ENCODE measurements around the gene NBAS. TPM values are rescaled to one million over a fixed set of nuclear protein-coding genes. Genes with fewer than 3 reads are reported as not detected.

Gene NBAS
- total and polyA plus RNA-seq, 2 donors (not counting 1 experiment from before 2014, with no cell fraction given), result 27.0 to 124 TPM

GRCh38 chr2:15315411-15315810 lies 245.7 kb downstream of the NBAS start:
- H4K20me1 ChIP-seq (ENCODE audit: control insufficient read depth, extremely low read depth, insufficient read depth, low read length), result no peaks in the 10 kb centered on the region
- DNase-seq (ENCODE audit: low read depth in 2 of 2), result no peak

GRCh38 chr2:15313657-15314056 lies 247.5 kb downstream of the NBAS start:
- Histone ChIP-seq H3K79me2 (ENCODE audit: control insufficient read depth, insufficient read depth, low read length) (no peaks in the 10 kb centered on the region), H3K36me3 (ENCODE audit: control insufficient read depth, insufficient read depth, low read length) (no peaks in the 10 kb centered on the region), H4K20me1 (ENCODE audit: control insufficient read depth, extremely low read depth, insufficient read depth, low read length) (no peaks in the 10 kb centered on the region), H3K27ac (ENCODE audit: insufficient read depth, low read length) (no peak overlapping the region), H2AFZ (ENCODE audit: low read length) (no peak overlapping the region), H3K9me3 (ENCODE audit: control insufficient read depth, insufficient read depth, low read depth, low read length) (no peaks in the 10 kb centered on the region), H3K4me3 (replicated peaks in 1 of 4; ENCODE audit: control extremely low read depth in 1 of 4, insufficient read depth in 1 of 4, low read depth in 3 of 4, low read length in 4 of 4) (no peak overlapping the region), H3K4me2 (ENCODE audit: extremely low read depth, insufficient read depth, low read length) (no peak overlapping the region), H3K27me3 (ENCODE audit: control insufficient read depth, insufficient read depth, low read length) (no peaks in the 10 kb centered on the region), H3K4me1 (ENCODE audit: control insufficient read depth, extremely low read depth, insufficient read depth, low read length) (no peaks in the 10 kb centered on the region), H3K9ac (ENCODE audit: insufficient read depth, low read length) (no peak overlapping the region)
- TF ChIP-seq CTCF (conservative IDR thresholded peaks at IDR 0.05 in 1 of 2, IDR thresholded peaks at IDR 0.05 in 1 of 2; ENCODE audit: low read depth in 1 of 2, low read length in 2 of 2) (no peak), EZH2 (IDR thresholded peaks at IDR 0.05; ENCODE audit: low read length, missing control alignments) (no peak)
- DNase-seq (ENCODE audit: low read depth in 2 of 2), result peak; percentile 44 to 77

More at GRCh38 chr2:15315411-15315810, 245.7 kb downstream of the NBAS start:
- no peaks in the 10 kb centered on the region for H3K27me3 ChIP-seq (ENCODE audit: control insufficient read depth, insufficient read depth, low read length)
- H3K9me3 ChIP-seq (ENCODE audit: control insufficient read depth, insufficient read depth, low read depth, low read length), result no peaks in the 10 kb centered on the region
- H3K36me3 ChIP-seq (ENCODE audit: control insufficient read depth, insufficient read depth, low read length), result no peaks in the 10 kb centered on the region
- H3K4me2 ChIP-seq (ENCODE audit: extremely low read depth, insufficient read depth, low read length), result no peak overlapping the region
- no peaks in the 10 kb centered on the region for H3K4me1 ChIP-seq (ENCODE audit: control insufficient read depth, extremely low read depth, insufficient read depth, low read length)
- no peak overlapping the region for H3K4me3 ChIP-seq (replicated peaks in 1 of 4; ENCODE audit: control extremely low read depth in 1 of 4, insufficient read depth in 1 of 4, low read depth in 3 of 4, low read length in 4 of 4)
- H2AFZ ChIP-seq (ENCODE audit: low read length), result no peak overlapping the region
- no peak overlapping the region for H3K27ac ChIP-seq (ENCODE audit: insufficient read depth, low read length)
- TF ChIP-seq EZH2 (IDR thresholded peaks at IDR 0.05; ENCODE audit: low read length, missing control alignments) (no peak), CTCF (conservative IDR thresholded peaks at IDR 0.05 in 1 of 2, IDR thresholded peaks at IDR 0.05 in 1 of 2; ENCODE audit: low read depth in 1 of 2, low read length in 2 of 2) (no peak)
- H3K79me2 ChIP-seq (ENCODE audit: control insufficient read depth, insufficient read depth, low read length), result no peaks in the 10 kb centered on the region
- no peak overlapping the region for H3K9ac ChIP-seq (ENCODE audit: insufficient read depth, low read length)

- no peaks in the 10 kb centered on the region for H3K79me2 ChIP-seq (ENCODE audit: control insufficient read depth, insufficient read depth, low read length)
- no peaks in the 10 kb centered on the region for H3K4me1 ChIP-seq (ENCODE audit: control insufficient read depth, extremely low read depth, insufficient read depth, low read length)
- no peak overlapping the region for H2AFZ ChIP-seq (ENCODE audit: low read length)
- H3K4me2 ChIP-seq (ENCODE audit: extremely low read depth, insufficient read depth, low read length), result no peak overlapping the region
- no peaks in the 10 kb centered on the region for H3K36me3 ChIP-seq (ENCODE audit: control insufficient read depth, insufficient read depth, low read length)
- TF ChIP-seq EZH2 (IDR thresholded peaks at IDR 0.05; ENCODE audit: low read length, missing control alignments) (no peak), CTCF (conservative IDR thresholded peaks at IDR 0.05 in 1 of 2, IDR thresholded peaks at IDR 0.05 in 1 of 2; ENCODE audit: low read depth in 1 of 2, low read length in 2 of 2) (no peak)
- H4K20me1 ChIP-seq (ENCODE audit: control insufficient read depth, extremely low read depth, insufficient read depth, low read length), result no peaks in the 10 kb centered on the region
- no peaks in the 10 kb centered on the region for H3K27me3 ChIP-seq (ENCODE audit: control insufficient read depth, insufficient read depth, low read length)
- no peaks in the 10 kb centered on the region for H3K9me3 ChIP-seq (ENCODE audit: control insufficient read depth, insufficient read depth, low read depth, low read length)
- no peak overlapping the region for H3K4me3 ChIP-seq (replicated peaks in 1 of 4; ENCODE audit: control extremely low read depth in 1 of 4, insufficient read depth in 1 of 4, low read depth in 3 of 4, low read length in 4 of 4)
- no peak overlapping the region for H3K9ac ChIP-seq (ENCODE audit: insufficient read depth, low read length)
- H3K27ac ChIP-seq (ENCODE audit: insufficient read depth, low read length), result no peak overlapping the region
- no peak for DNase-seq (ENCODE audit: low read depth in 2 of 2)
These were observed 249.2 kb downstream of the NBAS start for GRCh38 chr2:15311926-15312325.
